Measurements from ENCODE around the gene PAM.

- no peak for TF ChIP-seq TAF1 (IDR thresholded peaks at IDR 0.05; ENCODE audit: borderline replicate concordance, insufficient read depth, low read length)
- no peak for TF ChIP-seq REST (IDR thresholded peaks at IDR 0.05; ENCODE audit: insufficient read depth in 1 of 2, low read depth in 2 of 2, low read length in 2 of 2)
Observed at GRCh38 chr5:102749416-102750030, 5.6 kb upstream of the PAM start.

All from PFSK-1 (cell line).